NT2/D1 (cell line): ENCODE data around the gene PHF23.

Source experiments
- DNase-seq: peaks from one replicate; pipeline ENCODE4 v3.0.0-alpha.2; 2011; ENCODE audit warnings: low read depth, low spot score
- H3K27me3 ChIP-seq: 2 replicates; pipeline ENCODE4 v1.6.0; 2011; ENCODE audit warnings: mild to moderate bottlenecking; ENCODE audit not compliant: insufficient read length, insufficient read depth
- H3K36me3 ChIP-seq: 2 replicates; pipeline ENCODE4 v1.6.1; 2011; ENCODE audit warnings: mild to moderate bottlenecking, low read length, mixed read lengths; ENCODE audit not compliant: insufficient read depth, insufficient read length
- H3K4me1 ChIP-seq: 2 replicates; pipeline ENCODE4 v1.5.1; 2011; ENCODE audit not compliant: insufficient read depth, insufficient read length
- H3K4me3 ChIP-seq: 2 replicates; pipeline ENCODE4 v1.5.1; 2011; ENCODE audit warnings: low read depth; ENCODE audit not compliant: insufficient read length
- H3K9ac ChIP-seq: 2 replicates; pipeline ENCODE4 v1.6.0; 2011; ENCODE audit warnings: low read depth; ENCODE audit not compliant: insufficient read length
- H3K9me3 ChIP-seq: 2 replicates; pipeline ENCODE4 v1.5.1; 2011; ENCODE audit warnings: mild to moderate bottlenecking, low read length; ENCODE audit not compliant: insufficient read depth
- SUZ12 ChIP-seq: IDR thresholded peaks from 2 replicates; pipeline ENCODE4 v1.6.1; 2011; ENCODE audit not compliant: insufficient read length, insufficient read depth; ENCODE audit errors: extremely low read depth
- YY1 ChIP-seq: IDR thresholded peaks from 2 replicates; pipeline ENCODE4 v1.6.1; 2011; ENCODE audit not compliant: insufficient read length, insufficient read depth
- ZNF274 ChIP-seq: IDR thresholded peaks from 2 replicates; pipeline ENCODE4 v1.6.1; 2011; ENCODE audit warnings: mild to moderate bottlenecking, low read depth, low read length

Gene PHF23

DNA sequence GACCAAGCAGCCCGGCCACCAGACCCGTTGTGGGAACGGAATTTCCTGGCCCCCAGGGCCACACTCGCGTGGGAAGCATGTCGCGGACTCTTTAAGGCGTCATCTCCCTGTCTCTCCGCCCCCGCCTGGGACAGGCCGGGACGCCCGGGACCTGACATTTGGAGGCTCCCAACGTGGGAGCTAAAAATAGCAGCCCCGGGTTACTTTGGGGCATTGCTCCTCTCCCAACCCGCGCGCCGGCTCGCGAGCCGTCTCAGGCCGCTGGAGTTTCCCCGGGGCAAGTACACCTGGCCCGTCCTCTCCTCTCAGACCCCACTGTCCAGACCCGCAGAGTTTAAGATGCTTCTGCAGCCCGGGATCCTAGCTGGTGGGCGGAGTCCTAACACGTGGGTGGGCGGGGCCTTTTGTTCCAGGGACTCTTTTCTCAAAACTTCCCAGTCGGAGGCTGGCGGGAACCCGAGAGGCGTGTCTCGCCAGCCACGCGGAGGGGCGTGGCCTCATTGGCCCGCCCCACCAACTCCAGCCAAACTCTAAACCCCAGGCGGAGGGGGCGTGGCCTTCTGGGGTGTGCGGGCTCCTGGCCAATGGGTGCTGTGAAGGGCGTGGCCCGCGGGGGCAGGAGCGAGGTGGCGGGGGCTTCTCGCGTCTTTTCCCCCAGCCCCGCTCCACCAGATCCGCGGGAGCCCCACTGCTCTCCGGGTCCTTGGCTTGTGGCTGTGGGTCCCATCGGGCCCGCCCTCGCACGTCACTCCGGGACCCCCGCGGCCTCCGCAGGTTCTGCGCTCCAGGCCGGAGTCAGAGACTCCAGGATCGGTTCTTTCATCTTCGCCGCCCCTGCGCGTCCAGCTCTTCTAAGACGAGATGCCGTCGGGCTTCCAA lies 42.1 kb upstream of the PHF23 start, which contains the start of gene SLC2A4:
Gene SLC2A4, plus strand, starts transcription at position 645 of the 879 bp plus-strand sequence. Its CDS starts 217 bp downstream, at position 862.
- Histone ChIP-seq H3K9ac (peak within 1 kb of the TSS; percentile 79), H3K9me3 (no peaks in the 10 kb centered on the region), H3K4me3 (peak within 1 kb of the TSS; percentile 76), H3K27me3 (peaks cover 14% of the 10 kb centered on the region), H3K4me1 (no peaks in the 10 kb centered on the region), H3K36me3 (no peaks in the 10 kb centered on the region)
- DNase-seq: peak; percentile 88
- TF ChIP-seq ZNF274: no peak
- no peak for TF ChIP-seq SUZ12
- no peak for TF ChIP-seq YY1

DNA sequence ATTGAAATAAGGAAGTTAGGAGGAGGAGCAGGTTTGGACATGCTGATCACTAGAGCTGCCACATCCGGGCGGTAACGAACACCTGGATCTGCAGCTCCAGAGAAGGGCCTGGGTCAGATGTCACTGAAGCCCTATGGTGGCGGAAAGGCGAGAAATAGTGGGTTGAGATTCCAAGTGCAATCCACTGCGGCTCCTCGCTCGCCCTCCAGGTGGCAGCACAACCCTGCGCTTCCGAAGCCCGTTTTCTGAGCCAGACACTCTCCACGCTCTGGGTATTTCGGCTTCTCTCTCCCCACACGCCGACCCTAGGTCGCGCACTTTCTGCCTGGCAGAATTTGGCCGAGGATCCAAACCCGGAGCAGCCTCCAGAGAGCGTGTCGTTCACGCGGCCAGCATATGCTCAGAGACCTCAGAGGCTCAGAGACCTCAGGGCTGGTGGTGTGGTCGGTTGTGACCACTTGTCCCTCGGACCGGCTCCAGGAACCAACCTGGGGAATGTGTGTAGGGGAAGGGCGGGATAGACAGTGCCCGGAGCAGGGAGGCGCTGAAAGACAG lies 41.3 kb upstream of the PHF23 start:
- H3K27me3 ChIP-seq: peaks cover 14% of the 10 kb centered on the region
- no peak for TF ChIP-seq ZNF274
- TF ChIP-seq SUZ12: no peak
- TF ChIP-seq YY1: no peak

GRCh38 chr17:7279448-7279847 lies 40.2 kb upstream of the PHF23 start:
- Histone ChIP-seq H3K4me3 (no peak overlapping the region), H3K9me3 (no peaks in the 10 kb centered on the region), H3K36me3 (no peaks in the 10 kb centered on the region), H3K9ac (no peak overlapping the region), H3K27me3 (peaks cover 14% of the 10 kb centered on the region), H3K4me1 (no peaks in the 10 kb centered on the region)
- TF ChIP-seq ZNF274: no peak
- no peak for TF ChIP-seq YY1
- TF ChIP-seq SUZ12: no peak
- DNase-seq: no peak

More for the DNA sequence above, 41.3 kb upstream of the PHF23 start:
- Histone ChIP-seq H3K36me3 (no peaks in the 10 kb centered on the region), H3K9me3 (no peaks in the 10 kb centered on the region), H3K9ac (peak overlapping the region; percentile 79), H3K4me1 (no peaks in the 10 kb centered on the region), H3K4me3 (peak overlapping the region; percentile 33)
- peak; percentile 63 for DNase-seq

DNA sequence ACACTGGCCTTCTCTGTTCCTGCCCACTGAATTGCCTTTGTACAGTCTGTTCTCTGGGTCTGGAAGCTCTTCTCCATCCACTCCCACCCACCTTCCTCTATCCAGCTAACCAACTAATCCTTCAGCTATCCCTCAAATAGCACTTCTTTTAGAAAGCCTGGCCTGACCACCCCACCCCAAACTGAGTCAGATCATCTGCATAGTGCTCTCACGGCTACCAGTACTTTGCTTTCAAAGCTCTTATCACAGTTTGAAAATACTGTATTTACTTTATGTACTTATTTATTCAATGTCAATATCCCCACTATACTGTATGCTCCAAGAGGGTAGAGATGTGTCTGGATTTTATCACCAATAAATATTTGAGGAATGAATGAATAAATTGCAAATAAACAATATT lies 27.5 kb upstream of the PHF23 start:
- Histone ChIP-seq H3K36me3 (no peaks in the 10 kb centered on the region), H3K4me3 (no peak overlapping the region), H3K9ac (no peak overlapping the region), H3K27me3 (peaks cover 21% of the 10 kb centered on the region), H3K9me3 (no peaks in the 10 kb centered on the region), H3K4me1 (peaks cover 2% of the 10 kb centered on the region)
- TF ChIP-seq SUZ12: no peak
- no peak for DNase-seq

DNA sequence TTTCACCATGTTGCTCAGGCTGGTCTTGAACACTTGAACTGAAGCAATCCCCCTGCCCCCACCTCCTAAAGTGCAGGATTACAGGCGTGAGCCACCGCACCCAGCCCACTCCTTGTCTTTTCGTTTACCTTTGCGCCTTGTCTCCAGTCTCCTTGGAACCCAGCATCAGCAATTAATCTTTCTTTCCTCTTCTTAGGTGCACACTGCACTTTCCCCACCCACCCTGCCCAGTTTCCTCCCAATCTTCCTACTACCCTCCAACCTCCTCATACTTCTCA lies 24.5 kb upstream of the PHF23 start:
- Histone ChIP-seq H3K36me3 (peaks cover 15% of the 10 kb centered on the region), H3K4me3 (peak overlapping the region; percentile 59), H3K9ac (peak overlapping the region; percentile 79), H3K4me1 (peaks cover 2% of the 10 kb centered on the region), H3K9me3 (no peaks in the 10 kb centered on the region), H3K27me3 (peaks cover 34% of the 10 kb centered on the region)
- TF ChIP-seq ZNF274 (no peak), YY1 (no peak), SUZ12 (no peak)
- DNase-seq: no peak

DNA sequence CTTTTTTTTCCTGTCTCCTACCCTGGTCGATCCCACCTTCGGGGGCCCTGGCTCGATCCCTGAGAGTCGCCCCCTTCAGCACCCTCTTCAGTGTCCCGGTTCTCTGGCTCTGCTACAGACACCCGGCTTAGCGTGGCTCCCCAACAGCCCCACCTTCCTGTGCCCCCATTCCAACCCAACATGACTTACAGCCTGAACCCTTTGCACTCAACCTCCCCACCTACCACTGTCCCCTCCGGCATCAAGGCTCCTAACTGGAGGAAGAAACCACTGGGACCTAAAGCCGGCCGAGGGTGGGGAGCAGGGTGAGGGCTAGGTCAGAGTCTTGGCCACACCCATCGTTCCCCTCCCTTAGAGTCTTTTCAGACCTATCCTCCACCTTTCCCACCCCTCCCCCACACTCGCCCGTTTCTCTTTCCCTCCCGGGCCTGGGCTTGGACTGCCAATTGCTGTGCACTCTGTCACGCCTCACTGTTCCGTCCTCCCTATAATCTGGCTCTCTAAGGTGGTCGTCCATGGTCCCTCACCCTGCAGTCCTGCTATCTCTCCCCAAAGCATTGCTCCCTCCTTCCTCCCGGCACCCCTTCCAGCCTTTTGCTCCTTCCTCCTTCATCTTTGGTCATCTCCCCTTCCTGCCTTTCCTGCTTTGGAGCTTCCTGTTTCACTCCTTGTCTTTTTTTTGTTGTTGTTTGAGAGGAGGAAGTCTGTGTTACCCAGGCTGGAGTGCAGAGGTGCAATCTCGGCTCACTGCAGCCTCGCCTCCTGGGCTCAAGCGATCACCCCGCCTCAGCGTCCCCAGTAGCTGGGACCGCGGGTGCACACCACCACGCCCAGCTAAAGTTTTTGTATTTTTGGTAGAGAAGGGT lies 23.9 kb upstream of the PHF23 start:
- H3K9me3 ChIP-seq: no peaks in the 10 kb centered on the region
- H3K4me1 ChIP-seq: peaks cover 2% of the 10 kb centered on the region
- TF ChIP-seq YY1 (no peak), ZNF274 (no peak), SUZ12 (no peak)
- DNase-seq: no peak
- peak overlapping the region; percentile 59 for H3K4me3 ChIP-seq
- peak overlapping the region; percentile 79 for H3K9ac ChIP-seq
- peaks cover 19% of the 10 kb centered on the region for H3K36me3 ChIP-seq
- H3K27me3 ChIP-seq: peaks cover 34% of the 10 kb centered on the region
